ENCODE measurements around the gene MAP3K3.
"Not testable (repeated sequence)": the region's sequence is repeated elsewhere in the genome, so short reads cannot be mapped to it uniquely, and the experiment has no call there.

The MAP3K3 gene

GRCh38 chr17:63704836-63705235 is 82.6 kb downstream of the MAP3K3 start:
- DNase-seq (ENCODE audit: low spot score), result no peak

GRCh38 chr17:63705657-63706056 is 83.4 kb downstream of the MAP3K3 start:
- DNase-seq (ENCODE audit: low spot score), result no peak

DNA sequence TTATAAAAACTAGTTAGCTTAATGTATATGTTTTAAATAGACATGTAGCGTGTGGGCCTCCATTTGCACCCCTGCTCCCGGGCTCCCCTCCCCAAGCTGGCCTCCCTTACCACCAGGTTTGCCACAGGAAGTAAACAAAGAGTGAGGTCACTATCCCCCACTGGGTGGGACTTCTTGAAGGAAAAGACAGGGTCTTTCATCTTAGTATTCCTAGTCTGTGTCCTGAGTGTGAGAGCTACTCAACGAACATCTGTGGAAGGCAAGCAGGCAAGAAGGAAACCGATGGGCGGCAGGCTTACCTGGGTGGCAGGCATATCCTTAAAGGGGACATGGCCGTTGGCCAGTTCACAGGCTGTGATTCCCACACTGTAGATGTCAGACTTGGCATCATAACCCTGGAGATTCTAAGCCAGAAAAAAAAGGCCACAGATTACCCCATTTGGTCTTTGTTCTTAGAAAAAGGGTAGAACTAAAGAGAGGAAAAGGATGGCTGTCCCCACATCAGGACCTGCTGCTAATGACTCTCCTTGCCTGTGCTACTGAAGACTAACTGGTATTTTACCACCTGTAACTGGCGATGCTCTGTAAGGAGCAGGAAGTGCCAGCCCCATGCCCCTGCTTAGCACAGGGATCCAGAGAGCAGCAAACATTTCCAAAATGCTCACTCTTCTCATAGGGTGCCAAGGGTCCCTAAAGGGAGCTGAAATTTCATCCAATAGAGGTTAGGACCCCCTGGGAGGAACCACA is 84.3 kb downstream of the MAP3K3 start:
- no peak for DNase-seq (ENCODE audit: low spot score)

DNA sequence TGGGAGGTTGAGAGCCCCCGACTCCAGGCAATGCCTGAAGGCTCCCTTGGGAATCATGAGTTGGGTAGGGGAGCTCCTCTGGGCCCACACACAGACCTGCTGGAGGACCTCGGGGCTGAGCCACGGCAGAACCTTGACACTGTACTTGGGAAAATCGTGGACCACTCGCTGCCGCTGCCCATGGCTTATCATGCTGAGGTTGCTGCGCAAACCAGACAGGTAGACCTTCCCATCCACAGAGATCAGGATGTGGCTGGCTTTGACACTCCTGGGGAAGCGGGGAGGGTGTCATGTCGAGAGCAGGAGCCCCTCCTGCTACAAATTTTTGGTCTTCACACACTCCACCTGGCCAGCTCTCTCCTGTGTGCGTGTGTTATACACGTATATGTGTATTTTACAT is 84.9 kb downstream of the MAP3K3 start:
- DNase-seq (ENCODE audit: low spot score), result no peak

DNA sequence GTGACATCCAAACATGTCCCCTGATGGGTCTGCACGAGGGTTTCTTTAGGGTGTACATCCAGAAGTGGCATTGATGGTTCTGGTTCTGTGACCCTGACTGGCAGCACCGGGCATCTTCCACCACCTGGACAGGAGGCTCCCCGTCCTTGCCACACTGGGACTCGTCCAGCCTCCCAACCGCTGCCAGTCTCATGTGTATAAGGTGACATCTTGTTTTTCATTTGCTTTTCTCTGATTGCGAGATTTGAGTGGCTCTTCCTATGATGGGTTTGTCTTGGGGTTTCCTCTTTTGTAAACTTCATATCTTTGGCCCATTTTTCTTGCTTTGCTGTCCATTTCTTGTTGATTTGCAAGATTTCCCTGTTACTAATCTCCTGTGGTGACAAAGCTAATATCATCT is 86.9 kb downstream of the MAP3K3 start:
- no peak for DNase-seq (ENCODE audit: low spot score)

DNA sequence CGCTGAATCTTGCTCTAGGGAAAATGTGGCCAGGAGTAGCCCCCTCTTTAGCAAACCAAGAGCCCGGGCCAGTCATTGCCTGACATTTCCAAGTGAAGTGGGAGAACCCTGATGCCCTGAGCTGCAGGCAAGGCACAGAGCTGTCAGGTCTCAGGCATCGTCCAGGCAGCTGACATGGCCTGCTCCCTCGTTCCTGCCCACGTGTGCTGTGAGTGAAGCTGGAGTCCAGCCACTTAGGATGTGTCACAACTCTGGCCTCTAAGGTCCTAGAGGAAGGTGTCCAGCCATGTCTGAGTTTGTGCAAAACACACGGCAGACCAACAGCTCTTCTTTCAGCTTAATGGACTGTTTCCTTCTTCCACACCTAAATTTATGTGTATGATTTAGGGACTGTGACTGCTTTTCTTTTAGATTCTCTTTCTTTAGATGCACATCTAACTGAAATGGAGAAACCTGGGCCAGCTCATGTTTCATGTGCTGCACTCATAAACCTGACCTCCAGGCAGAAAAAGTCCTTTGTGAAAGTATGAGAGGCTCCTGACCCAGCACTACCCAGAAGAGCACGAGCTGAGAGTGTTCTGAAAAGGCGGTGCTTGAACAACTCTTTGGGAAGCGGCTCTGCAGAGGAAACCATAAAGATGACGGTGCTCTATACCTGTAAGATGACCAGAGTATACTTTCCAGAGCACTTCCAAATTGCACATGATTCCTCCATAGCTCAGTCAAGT is 92.5 kb downstream of the MAP3K3 start:
- DNase-seq (ENCODE audit: low spot score), result no peak

DNA sequence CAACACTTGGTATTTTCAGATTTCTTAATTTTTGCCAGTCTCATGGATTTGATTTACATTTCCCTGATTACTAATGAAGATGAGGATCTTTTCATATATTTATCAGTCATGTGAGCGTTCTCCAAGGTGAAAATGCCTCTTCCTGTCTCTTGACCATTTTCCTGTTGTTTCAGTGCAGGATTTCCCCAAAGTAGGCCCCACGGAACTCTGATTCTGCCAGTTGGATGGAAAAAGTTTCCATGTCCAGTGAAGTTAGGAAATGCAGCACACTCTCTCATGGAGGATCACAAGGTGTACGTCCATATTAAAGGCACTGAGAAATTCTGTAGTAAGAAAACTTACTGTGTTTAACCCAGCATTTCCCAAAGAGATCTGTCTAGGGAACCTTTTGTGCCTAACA is 94.2 kb downstream of the MAP3K3 start:
- no peak for DNase-seq (ENCODE audit: low spot score)

- DNase-seq (ENCODE audit: low spot score), result no peak
These were observed 96.8 kb downstream of the MAP3K3 start for GRCh38 chr17:63718988-63719387.

GRCh38 chr17:63720194-63720593 is 98.0 kb downstream of the MAP3K3 start:
- not testable (repeated sequence) for DNase-seq (ENCODE audit: low spot score)

DNA sequence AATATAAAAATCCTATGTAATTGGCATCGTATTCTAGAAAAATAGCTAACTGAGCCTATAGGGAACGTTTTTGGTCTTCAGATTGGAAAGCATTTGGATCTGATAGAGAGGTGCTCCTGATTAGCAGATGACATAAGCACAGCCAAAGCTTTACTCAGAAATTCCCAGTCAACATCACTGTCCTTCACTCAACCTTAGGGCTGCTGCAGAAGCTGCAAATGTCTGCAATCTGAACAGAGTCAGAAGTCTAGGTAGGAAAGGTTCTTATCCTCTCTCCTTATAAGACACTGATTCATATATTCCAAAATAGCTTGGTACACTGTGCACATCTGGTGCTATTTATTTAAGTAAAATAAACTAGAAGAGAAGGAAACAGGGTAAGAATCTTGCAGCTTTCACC is 100.2 kb downstream of the MAP3K3 start:
- no peak for DNase-seq (ENCODE audit: low spot score)

- DNase-seq (ENCODE audit: low spot score), result no peak
These were observed 113.5 kb downstream of the MAP3K3 start for GRCh38 chr17:63735691-63736090.

GRCh38 chr17:63740464-63741142 is 118.4 kb downstream of the MAP3K3 start:
- DNase-seq (ENCODE audit: low spot score), result no peak

GRCh38 chr17:63741143-63741407 is 118.9 kb downstream of the MAP3K3 start:
- no peak for DNase-seq (ENCODE audit: low spot score)

- DNase-seq (ENCODE audit: low spot score), result peak; percentile 98
These were observed 119.4 kb downstream of the MAP3K3 start, which contains the start of gene STRADA for GRCh38 chr17:63741408-63742173. STRADA (minus strand) TSS chr17:63741799; CDS start chr17:63728369, 13,430 bp downstream.

Small RNA genes lying within 50 kb of the gene (small RNA-seq; reads per million reads assigned to genes)
- gene RNU6-288P, result 0 reads per million in 2 experiments

Measured in SK-N-DZ (cell line).